Osteoblast (primary cell): Measurements from ENCODE around the gene KIF6. TPM values are rescaled to one million over a fixed set of nuclear protein-coding genes. Genes with fewer than 3 reads are reported as not detected.

Source experiments
- DNase-seq: peaks from one replicate; pipeline ENCODE4 v3.0.0; 2011; ENCODE audit warnings: low spot score, mixed read lengths; ENCODE audit not compliant: insufficient read length; ENCODE audit errors: missing footprints
- H2AFZ ChIP-seq: 2 replicates; pipeline ENCODE4 v1.6.0; 2011; ENCODE audit warnings: mild to moderate bottlenecking, low read length
- H3K27ac ChIP-seq: 2 replicates; pipeline ENCODE4 v1.5.1; 2011; ENCODE audit warnings: mild to moderate bottlenecking, low read depth, low read length, moderate library complexity
- H3K27me3 ChIP-seq: 2 replicates; pipeline ENCODE4 v1.6.0; 2012; ENCODE audit warnings: mild to moderate bottlenecking, control low read depth, inconsistent platforms, low read length, moderate library complexity; ENCODE audit not compliant: insufficient read depth
- H3K36me3 ChIP-seq: 2 replicates; pipeline ENCODE4 v1.5.1; 2011; ENCODE audit warnings: mild to moderate bottlenecking, low read length, control low read depth, moderate library complexity; ENCODE audit not compliant: insufficient read depth
- H3K4me1 ChIP-seq: 2 replicates; pipeline ENCODE4 v1.5.1; 2011; ENCODE audit warnings: mild to moderate bottlenecking, low read length, control low read depth, moderate library complexity; ENCODE audit not compliant: insufficient read depth
- H3K4me2 ChIP-seq: 2 replicates; pipeline ENCODE4 v1.6.0; 2011; ENCODE audit warnings: mild to moderate bottlenecking, low read length; ENCODE audit not compliant: insufficient read depth
- H3K4me3 ChIP-seq: fragments of 200-600 bp; sonication (generic); 3 replicates; pipeline ENCODE4 v1.5.1; 2012; ENCODE audit warnings: mild to moderate bottlenecking, low read length, inconsistent platforms; ENCODE audit not compliant: insufficient read depth
- H3K79me2 ChIP-seq: 2 replicates; pipeline ENCODE4 v1.6.0; 2012; ENCODE audit warnings: mild to moderate bottlenecking, low read length, control low read depth, inconsistent platforms; ENCODE audit not compliant: insufficient read depth
- H3K9me3 ChIP-seq: 2 replicates; pipeline ENCODE4 v1.5.1; 2011; ENCODE audit warnings: low read depth, low read length, control low read depth
- H4K20me1 ChIP-seq: 2 replicates; pipeline ENCODE4 v1.6.0; 2012; ENCODE audit warnings: mild to moderate bottlenecking, low read length, control low read depth; ENCODE audit not compliant: insufficient read depth
- total RNA-seq: library from RNA; depleted of rRNA; stranded (reverse); fragments of >200 nt; gene quantifications from 2 replicates; pipeline ENCODE4 v1.2.3, GENCODE V29; 2012
- TF ChIP-seq, protein P1 (sequence below): IDR thresholded peaks from 2 replicates; pipeline ENCODE4 v1.5.1; 2011; ENCODE audit warnings: mild to moderate bottlenecking, low read depth, low read length, moderate library complexity; ENCODE audit errors: extremely low read depth

KIF6 gene
- total RNA-seq, 1 donor, result 1.4 TPM

DNA sequence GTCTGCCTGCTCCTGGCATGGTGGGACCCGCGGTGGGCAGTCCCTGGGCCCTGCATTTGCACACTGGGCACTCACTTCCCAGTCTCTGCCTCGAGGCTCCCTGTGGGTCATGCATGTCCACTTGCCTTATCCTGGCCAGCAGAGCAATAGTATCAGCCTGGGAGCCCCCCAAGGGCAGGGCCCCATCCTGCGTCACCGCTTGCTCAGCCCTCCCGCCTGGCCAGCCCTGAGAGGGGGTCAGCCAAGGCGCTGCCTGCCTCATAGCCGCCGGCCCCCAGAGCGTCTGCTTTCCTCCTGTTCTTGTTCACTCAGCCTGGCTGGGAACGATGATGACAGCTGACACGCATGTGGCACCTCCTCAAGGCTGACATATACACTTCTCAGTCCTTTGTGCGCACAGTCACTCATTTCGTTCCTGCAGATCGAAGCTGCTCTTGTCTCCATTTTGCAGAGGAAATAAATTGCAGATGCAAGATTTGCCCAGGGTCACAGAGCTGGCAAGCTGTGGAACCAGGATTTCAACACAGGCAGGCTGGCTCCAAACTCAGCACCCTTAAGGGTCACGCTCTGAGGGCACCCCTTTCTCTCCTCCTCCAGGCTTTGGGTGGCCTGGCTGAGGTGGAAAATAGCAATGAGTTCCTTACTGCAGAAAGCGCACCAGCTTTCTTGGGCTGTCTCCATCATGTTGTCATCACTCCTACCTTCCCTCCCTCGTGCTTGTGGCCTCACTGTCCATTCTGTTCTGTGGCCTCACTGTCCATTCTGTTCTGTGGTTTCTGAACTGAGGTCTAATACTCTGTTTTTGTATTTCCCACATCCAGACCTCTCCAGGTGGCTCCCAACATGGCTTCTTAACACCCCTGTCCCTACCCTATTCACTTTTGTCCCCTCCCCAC is 428.2 kb downstream of the KIF6 start:
- Histone ChIP-seq H3K27ac (no peak overlapping the region), H3K4me2 (no peak overlapping the region), H3K79me2 (no peaks in the 10 kb centered on the region), H3K4me1 (no peaks in the 10 kb centered on the region), H3K9me3 (no peaks in the 10 kb centered on the region), H4K20me1 (no peaks in the 10 kb centered on the region), H3K27me3 (no peaks in the 10 kb centered on the region), H2AFZ (no peak overlapping the region), H3K36me3 (no peaks in the 10 kb centered on the region), H3K4me3 (no peak overlapping the region)
- TF ChIP-seq, protein P1, sequence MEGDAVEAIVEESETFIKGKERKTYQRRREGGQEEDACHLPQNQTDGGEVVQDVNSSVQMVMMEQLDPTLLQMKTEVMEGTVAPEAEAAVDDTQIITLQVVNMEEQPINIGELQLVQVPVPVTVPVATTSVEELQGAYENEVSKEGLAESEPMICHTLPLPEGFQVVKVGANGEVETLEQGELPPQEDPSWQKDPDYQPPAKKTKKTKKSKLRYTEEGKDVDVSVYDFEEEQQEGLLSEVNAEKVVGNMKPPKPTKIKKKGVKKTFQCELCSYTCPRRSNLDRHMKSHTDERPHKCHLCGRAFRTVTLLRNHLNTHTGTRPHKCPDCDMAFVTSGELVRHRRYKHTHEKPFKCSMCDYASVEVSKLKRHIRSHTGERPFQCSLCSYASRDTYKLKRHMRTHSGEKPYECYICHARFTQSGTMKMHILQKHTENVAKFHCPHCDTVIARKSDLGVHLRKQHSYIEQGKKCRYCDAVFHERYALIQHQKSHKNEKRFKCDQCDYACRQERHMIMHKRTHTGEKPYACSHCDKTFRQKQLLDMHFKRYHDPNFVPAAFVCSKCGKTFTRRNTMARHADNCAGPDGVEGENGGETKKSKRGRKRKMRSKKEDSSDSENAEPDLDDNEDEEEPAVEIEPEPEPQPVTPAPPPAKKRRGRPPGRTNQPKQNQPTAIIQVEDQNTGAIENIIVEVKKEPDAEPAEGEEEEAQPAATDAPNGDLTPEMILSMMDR, result no peak
- peak; percentile 58 for DNase-seq

DNA sequence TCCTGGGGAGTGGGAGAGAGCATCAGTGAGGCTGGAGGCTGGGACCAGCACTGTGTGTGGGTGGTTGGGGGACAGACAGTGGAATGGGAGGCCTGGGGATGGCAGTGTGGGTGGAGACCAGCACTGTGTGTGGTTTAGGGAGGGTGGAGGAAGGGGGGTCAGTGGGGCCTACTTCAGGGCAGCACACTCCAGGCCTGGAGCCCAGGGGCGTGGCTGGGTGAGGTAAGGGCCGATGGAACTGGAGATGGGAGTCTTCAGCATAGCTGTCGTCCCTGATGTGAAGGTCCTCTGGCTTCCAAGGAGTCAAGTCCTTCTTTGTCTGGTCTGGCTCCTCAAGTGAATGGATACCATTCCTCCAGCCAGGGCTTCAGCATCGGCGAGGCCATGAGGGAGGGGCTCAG is 429.6 kb downstream of the KIF6 start:
- no peaks in the 10 kb centered on the region for H3K4me1 ChIP-seq
- no peak overlapping the region for H3K27ac ChIP-seq
- no peaks in the 10 kb centered on the region for H3K36me3 ChIP-seq
- H3K27me3 ChIP-seq, result no peaks in the 10 kb centered on the region
- no peak overlapping the region for H3K4me2 ChIP-seq
- H3K9me3 ChIP-seq, result no peaks in the 10 kb centered on the region
- H2AFZ ChIP-seq, result no peak overlapping the region
- no peak overlapping the region for H3K4me3 ChIP-seq
- peak; percentile 50 for DNase-seq
- TF ChIP-seq, protein P1, result no peak
- H4K20me1 ChIP-seq, result no peaks in the 10 kb centered on the region
- no peaks in the 10 kb centered on the region for H3K79me2 ChIP-seq

DNA sequence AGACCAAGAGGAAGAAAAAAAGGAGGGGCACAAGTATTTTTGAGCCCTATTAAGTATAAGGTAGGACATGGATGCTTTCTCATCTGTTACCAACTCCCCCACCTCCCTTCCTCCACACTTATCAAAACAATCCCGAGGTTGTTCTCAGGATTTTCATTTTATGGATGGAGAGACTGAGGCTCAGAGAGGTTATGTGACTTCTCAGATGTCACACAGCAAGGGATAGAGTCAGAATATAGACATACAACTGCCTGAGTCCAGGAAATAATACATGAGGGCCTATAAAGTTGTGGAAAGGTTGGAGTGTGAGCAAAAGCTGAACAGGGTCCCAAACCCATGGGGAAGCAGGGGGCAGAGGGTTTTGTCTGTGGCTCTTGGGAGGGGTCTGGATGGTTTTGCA is 430.3 kb downstream of the KIF6 start:
- Histone ChIP-seq H4K20me1 (no peaks in the 10 kb centered on the region), H2AFZ (no peak overlapping the region), H3K79me2 (no peaks in the 10 kb centered on the region), H3K4me1 (no peaks in the 10 kb centered on the region), H3K4me3 (no peak overlapping the region), H3K27me3 (no peaks in the 10 kb centered on the region), H3K27ac (no peak overlapping the region), H3K4me2 (no peak overlapping the region), H3K9me3 (no peaks in the 10 kb centered on the region), H3K36me3 (no peaks in the 10 kb centered on the region)
- DNase-seq, result peak; percentile 18
- TF ChIP-seq, protein P1, result no peak

DNA sequence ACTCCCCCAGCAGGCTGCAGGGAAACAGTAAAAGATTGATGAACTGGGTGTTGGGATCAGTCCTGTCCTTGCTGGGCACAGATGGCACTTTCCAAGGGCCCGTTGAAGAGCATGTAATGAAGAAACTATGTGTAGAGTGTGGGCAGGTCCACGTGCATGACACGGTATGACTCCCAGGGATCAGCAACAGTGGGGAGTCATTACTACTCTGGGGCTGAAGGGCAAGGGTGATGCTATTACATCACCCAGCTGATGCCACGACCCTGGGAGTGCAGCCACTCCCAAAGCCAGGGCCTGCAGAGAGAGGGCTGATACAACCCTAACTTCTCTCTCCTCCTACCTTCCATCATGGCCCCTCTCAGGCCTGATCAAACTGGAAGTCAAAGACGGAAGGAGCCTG is 431.1 kb downstream of the KIF6 start:
- Histone ChIP-seq H3K36me3 (no peaks in the 10 kb centered on the region), H3K27ac (no peak overlapping the region), H3K79me2 (no peaks in the 10 kb centered on the region), H3K4me1 (no peaks in the 10 kb centered on the region), H2AFZ (no peak overlapping the region), H3K27me3 (no peaks in the 10 kb centered on the region), H3K4me3 (no peak overlapping the region), H3K9me3 (no peaks in the 10 kb centered on the region), H3K4me2 (no peak overlapping the region), H4K20me1 (no peaks in the 10 kb centered on the region)
- TF ChIP-seq, protein P1, result no peak
- peak; percentile 68 for DNase-seq
